GM12874 (cell line): ENCODE data around the gene GSTO2.

Experiments used
- CTCF ChIP-seq: IDR thresholded peaks from 2 replicates; pipeline ENCODE4 v1.5.1; 2011; ENCODE audit warnings: low read depth, mild to moderate bottlenecking, control low read depth, low read length, moderate library complexity; ENCODE audit not compliant: insufficient read depth

The GSTO2 gene

GRCh38 chr10:104262055-104262454, 6.9 kb upstream of the GSTO2 start:
- no peak for TF ChIP-seq CTCF

GRCh38 chr10:104264783-104265182, 4.2 kb upstream of the GSTO2 start:
- no peak for TF ChIP-seq CTCF

- TF ChIP-seq CTCF, result no peak
Observed at GRCh38 chr10:104267721-104268404, 1.1 kb upstream of the GSTO2 start.

- TF ChIP-seq CTCF, result no peak
Observed at GRCh38 chr10:104268405-104268712, 625 bp upstream of the GSTO2 start.

- no peak for TF ChIP-seq CTCF
Observed at GRCh38 chr10:104273286-104273685, 4.3 kb downstream of the GSTO2 start.

- no peak for TF ChIP-seq CTCF
Observed at GRCh38 chr10:104273899-104274575, 5.1 kb downstream of the GSTO2 start.

- TF ChIP-seq CTCF, result peak; percentile 93
Observed at GRCh38 chr10:104274762-104275721, 6.1 kb downstream of the GSTO2 start.
